Left forelimb (tissue), 1 donor: ENCODE measurements around the gene CYS1.
A peak's percentile ranks its signal among the peaks of the same experiment; 100 is the strongest.
"Not testable (repeated sequence)": the region's sequence is repeated elsewhere in the genome, so short reads cannot be mapped to it uniquely, and the experiment has no call there.

Experiments
- DNase-seq: peaks from one replicate; pipeline ENCODE4 v3.0.0-alpha.2; 2018; ENCODE audit warnings: low spot score

Gene CYS1, protein sequence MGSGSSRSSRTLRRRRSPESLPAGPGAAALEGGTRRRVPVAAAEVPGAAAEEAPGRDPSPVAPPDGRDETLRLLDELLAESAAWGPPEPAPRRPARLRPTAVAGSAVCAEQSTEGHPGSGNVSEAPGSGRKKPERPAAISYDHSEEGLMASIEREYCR

DNA sequence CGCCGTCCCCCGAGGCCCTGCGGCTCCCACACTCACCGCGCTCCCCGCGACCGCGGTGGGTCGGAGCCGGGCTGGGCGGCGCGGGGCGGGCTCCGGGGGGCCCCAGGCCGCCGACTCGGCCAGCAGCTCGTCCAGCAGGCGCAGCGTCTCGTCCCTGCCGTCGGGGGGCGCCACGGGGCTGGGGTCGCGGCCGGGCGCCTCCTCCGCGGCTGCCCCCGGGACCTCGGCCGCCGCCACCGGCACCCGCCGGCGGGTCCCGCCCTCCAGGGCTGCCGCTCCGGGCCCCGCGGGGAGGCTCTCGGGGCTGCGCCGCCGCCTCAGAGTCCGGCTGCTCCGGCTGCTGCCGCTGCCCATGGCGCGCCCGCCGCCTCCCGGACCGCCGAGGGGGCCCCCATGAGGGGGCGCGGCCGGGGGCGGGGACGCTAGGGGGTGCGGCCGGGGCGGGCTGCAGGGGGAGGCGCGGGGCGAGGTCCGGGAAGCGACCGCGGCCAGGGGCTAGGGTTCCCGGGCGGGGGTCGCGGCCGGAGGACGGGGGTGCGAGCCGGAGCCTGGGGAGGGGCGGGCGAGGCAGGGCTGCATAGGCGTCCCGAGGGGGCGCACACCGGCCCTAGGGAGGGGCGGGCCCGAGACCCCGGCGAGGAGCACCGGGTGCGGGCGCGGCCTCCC is at the start of gene CYS1:
CYS1 (minus strand) TSS at position 542 of the 666 bp plus-strand sequence; CDS start at position 354, 188 bp downstream.
- no peak for DNase-seq

DNA sequence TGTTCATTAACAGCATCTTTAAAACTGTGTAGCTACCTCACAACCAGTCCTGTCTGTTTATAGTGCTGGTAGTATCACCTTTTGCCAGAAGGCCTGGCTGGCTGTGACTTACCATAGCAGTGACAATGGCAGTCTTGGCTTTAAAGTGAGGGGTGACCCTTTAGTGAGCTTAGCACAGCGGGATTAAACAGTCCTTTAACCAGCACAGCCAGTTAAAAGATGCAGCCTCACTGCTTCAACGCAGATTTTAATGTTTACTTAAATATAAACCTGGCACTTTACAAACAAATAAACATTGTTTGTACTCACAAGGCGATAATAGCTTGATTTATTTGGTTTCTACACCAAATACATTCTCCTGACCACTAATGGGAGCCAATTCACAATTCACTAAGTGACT is 49.3 kb upstream of the CYS1 start:
- no peak for DNase-seq

DNA sequence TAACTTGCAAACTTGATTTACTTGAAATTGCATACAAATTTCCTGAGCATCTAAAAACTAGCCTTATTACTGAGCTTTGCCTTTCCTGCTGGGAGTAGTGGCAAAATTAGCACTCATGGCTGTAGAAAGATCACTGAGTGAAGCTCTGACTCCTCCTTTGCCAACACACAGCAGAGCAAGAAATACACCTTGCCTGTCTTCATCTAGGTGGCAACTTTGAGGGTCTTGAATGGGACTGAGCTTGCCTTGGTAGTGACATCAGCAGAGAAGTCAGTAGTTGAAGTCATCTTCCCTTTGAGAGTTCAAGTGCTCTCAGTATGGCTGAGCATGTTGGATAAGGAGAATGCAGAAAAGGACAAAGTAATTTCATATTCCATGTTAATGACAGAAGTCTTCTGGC is 48.2 kb upstream of the CYS1 start:
- DNase-seq = no peak

DNA sequence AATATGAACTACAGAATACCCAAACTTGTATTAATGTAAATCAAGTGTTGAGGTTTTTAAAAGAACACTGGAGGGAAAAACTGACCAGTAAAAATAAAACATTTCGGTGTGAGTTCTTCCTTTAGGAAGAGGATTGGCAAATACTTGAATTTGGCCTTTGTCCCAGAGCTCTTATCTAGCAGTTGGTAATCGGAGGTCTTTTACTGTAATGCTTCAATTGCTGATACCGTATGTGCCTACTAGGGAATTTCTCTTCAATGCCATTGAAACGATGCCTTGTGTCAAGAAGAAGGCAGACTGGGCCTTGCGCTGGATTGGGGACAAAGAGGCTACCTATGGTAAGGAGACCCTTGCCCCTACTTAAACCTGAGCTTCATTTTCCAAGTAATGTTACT is 46.4 kb upstream of the CYS1 start:
- no peak for DNase-seq

DNA sequence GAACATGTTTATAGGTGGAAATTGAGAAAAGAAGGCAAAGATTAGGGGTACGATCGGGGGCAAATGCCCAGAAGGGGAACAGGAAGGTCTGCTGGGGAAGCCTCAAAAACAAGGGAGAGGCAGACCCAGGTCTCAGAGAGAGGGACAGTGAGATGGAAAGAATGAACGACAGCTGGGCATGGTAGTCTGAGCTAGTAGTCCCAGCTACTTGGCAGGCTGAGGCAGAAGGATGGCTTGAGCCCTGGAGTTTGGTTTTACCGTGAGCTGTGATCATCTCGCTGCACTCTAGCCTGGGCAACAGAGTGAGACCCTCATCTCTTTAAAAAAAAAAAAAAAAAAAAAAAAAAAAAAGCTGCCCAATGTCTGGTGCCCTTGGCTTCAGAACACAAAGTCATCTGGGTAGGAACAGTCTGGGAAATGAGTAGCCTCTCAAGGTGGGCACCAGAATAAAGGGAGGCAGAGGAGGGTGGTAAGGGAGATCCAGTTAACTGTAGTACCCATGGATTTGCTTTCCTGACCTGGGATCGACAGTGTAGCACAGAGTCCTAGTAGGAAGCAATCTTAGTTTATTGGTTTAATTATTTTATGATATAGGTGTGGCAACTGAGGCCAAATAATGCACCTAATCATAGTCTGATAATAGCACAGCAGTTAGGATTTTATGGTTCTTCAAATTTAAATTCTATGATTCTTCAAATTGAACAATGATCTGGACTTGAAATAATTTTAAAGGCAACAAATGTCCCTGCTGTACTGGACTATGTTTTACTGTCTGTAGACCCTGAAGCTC is 45.8 kb upstream of the CYS1 start:
- DNase-seq = no peak

DNA sequence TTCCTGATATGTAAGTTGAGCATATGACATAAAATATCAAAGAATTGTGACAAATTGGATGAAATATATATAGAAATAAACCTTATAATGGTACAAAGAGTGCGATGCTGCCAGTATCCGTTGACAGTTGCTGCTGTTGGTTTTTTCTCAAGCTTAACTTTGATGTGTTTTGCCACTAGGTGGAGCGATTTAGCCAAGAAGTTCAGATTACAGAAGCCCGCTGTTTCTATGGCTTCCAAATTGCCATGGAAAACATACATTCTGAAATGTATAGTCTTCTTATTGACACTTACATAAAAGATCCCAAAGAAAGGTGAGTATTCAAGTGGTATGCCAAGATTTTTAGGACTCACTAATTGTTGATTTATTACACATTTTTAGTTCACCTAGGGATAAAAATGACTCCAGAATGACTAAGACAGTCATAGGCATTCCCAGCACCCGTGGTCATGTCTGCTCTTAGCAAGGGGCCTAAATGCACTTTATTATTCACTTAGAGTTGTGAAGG is 44.4 kb upstream of the CYS1 start:
- no peak for DNase-seq

DNA sequence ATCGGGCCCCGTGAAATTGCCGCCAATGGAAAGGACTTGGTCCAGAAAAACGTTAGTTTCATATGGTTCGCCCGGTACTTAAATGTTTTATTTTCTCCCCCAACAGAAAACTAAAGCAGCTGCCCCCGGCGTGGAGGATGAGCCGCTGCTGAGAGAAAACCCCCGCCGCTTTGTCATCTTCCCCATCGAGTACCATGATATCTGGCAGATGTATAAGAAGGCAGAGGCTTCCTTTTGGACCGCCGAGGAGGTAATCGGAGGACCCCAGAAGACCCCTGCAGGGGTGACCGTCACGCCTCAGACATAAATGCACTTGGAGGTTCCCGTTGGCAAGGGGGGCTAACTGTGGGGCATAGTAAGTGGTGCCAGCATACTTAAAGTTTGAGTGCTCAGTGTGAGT is 43.1 kb upstream of the CYS1 start:
- DNase-seq = no peak

DNA sequence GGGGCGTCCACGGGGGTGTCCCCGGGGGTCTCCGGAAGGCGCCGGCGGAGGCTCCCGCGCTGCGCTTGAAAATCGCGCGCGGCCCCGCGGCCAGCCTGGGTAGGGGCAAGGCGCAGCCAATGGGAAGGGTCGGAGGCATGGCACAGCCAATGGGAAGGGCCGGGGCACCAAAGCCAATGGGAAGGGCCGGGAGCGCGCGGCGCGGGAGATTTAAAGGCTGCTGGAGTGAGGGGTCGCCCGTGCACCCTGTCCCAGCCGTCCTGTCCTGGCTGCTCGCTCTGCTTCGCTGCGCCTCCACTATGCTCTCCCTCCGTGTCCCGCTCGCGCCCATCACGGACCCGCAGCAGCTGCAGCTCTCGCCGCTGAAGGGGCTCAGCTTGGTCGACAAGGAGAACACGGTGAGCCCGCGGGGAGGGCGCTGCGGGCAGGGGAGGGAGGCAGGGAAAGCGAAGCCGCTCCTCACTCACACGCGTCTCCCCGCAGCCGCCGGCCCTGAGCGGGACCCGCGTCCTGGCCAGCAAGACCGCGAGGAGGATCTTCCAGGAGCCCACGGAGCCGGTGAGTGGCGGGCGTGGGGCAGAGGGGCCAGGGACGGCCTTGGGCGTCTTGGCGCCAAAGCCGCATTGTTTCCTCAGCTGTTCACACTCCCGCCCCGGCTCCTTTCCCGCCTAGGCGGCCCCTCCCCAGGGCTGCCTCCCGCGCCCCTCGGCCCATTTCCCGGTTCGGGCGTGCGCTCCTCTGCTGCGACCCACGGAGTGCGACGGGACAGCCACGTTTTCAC is 42.5 kb upstream of the CYS1 start, which contains the start of gene RRM2:
RRM2 (plus strand) TSS at position 240 of the 781 bp plus-strand sequence; CDS start at position 300, 60 bp downstream.
- DNase-seq = peak; percentile 94

DNA sequence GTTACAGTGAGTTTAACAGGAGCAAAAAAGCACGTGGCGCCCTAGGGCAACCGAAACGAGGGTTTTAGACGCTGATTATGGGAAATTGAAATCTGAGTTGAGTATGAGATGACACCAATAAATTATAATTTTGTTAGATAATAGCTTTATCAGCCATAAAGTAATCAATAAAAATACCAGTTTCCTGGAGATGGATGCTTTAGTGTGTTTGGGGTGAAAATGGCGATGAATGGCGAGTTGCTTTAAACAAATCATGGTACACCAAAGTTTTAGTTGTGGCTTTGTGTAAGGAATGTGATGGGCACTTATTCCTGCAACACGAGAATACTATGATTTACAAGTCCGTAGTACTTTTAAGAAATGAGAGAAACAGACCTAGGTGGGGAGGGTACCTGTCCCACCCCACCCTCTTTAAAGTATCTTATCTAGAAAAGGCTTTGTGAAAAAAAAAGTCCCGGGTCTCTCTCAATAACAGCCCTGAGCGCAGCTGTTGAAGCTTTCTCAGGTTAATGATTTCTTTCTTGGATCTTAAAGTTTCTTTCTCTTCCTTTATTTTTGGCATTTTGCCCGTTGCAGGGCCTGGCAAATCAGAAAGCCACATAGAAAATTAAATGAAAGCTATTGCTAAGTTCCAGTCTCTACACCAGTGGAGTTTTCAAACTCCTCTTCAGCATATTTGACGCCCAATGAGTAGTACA is 40.8 kb upstream of the CYS1 start:
- DNase-seq = no peak

DNA sequence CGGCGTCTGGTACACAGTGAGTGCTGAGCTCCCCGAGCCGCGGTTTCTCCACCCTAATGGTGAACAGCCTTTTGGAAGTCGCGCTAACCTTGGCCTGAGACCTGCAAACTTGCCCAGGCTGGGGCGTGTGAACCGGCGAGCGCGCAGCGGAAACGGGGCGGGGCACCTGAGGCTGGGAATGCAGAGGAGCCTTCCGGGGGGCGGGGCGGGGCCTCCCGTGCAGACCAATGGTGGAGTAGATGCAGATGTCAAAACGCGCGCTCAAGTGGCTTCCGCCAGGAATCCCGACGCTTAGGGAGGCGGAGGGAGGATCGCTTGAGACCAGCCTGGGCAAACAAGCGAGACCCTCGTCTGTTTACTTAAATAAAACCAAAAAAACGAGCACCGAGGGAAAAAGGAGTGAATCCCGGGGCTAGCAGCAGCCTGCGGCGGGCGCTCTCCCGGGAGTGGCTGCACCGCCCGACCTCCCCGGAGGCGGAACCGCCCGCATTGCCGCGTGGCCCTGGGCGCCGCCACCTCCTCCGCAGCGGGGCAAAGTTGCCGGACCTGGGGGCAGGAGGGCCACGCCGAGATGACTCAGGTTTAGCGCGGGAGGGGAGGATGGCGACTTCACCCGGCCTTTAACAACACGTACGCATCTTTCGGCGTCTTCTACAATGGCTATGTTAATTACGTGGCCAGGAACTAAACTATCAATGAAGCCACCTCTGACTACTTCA is 40.1 kb upstream of the CYS1 start:
- peak; percentile 88 for DNase-seq

DNA sequence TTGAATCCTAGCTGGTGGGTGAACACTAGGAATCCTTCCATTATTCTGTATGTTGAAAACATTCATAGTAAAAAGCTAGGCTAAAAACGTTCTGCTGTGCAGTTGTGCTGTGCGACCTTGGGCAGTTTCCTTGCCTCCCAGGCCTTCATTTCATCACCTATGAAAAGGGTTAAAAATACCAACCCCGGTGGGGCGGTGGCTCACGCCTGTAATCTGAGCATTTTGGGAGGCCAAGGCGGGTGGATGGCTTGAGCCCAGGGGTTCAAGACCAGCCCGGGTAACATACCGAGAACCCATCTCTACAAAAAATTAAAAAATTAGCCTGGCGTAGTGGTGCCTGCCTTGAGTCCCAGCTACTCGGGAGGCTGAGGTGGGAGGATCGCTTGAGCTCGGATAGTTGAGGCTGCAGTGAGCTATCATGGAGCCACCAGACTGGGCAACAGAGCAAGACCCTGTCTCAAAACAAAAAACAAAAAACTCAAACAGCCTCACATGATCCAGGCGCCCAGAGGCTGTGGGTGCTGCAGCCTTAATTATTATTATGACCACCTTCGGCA is 39.5 kb upstream of the CYS1 start:
- DNase-seq = no peak

DNA sequence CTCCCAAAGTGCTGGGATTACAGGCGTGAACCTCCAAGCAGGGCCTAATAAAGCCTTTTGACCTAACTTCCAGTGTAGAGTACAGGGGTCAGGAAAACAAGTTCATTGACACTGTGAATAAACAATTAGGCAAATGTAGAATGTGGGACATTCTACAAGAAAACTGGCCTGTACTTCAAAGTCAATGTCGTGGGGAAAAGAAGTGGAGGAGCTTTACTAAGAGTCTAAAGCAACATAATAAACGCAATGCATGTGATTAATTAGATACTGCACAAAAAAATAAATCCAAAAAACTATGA is 38.8 kb upstream of the CYS1 start:
- DNase-seq = no peak

DNA sequence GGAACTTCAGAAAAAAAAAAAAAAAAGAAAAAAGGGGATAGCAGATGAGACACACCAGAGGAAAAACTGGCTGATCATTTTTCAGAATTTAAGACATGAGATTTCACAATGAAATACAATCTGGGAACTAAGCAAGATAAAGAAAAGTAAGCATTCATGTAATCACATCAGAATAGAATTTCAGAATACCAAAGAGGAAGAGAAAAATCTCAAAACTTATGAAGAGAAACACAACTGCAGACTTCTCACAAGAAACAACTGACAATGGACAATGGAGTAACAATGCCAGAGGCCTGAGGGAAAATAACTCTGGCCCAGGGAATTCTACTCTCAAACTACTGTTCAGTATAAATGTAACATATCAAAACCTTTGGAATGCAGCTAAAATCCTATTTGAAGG is 29.1 kb upstream of the CYS1 start:
- no peak for DNase-seq

DNA sequence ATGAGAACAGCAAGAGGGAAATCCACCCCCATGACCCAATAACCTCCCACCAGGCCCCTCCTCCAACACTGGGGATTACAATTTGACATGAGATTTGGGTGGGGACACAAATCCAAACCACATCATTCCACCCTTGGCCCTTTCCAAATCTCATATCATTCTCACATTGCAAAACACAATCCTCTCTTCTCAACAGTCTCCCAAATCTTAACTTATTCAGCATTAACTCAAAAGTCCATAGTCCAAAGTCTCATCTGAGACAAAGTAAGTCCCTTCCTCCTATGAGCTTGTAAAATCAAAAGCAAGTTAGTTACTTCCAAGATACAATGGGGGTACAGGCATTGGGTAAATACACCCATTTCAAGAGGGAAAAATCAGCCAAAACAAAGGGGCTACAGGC is 24.7 kb upstream of the CYS1 start:
- not testable (repeated sequence) for DNase-seq

DNA sequence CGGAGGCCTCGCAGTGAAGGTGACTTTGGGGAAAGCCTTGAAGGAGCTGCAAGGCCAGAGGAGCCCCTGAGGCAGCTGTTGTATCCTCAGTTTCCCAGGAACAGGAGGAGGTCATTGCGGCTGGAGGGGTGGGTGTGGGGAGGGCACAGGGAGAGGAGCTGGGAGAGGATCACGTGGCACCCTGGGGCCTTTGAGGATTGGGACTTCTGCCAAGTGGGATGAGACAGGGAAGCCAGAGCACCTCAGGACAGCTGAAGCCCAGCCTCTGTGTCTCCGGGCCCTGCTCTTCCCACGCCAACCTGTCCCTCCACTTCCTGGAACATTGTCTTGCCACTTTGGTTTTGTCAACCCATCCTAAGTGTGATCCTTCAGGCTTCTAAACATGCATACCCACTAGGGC is 23.0 kb upstream of the CYS1 start:
- no peak for DNase-seq

DNA sequence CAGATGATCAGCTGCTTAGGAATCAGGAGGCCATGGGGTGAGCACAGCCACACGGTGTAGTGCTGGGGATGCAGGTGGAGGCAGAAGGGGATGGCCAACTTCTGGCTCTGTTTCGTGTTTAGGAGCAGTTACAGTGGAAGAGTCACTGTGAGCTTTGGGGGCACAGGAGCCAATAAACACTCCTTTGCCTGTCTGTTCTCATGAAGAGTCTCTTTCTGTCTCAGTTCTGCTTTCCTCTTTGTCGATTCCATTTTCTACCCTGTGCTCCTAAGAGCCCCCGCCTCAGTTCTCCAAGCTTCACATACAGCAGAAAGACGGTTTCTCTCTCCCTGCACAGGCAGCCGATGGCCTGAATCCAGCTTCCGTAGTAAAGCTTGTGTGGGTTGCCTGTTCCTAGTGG is 21.3 kb upstream of the CYS1 start:
- DNase-seq = no peak

DNA sequence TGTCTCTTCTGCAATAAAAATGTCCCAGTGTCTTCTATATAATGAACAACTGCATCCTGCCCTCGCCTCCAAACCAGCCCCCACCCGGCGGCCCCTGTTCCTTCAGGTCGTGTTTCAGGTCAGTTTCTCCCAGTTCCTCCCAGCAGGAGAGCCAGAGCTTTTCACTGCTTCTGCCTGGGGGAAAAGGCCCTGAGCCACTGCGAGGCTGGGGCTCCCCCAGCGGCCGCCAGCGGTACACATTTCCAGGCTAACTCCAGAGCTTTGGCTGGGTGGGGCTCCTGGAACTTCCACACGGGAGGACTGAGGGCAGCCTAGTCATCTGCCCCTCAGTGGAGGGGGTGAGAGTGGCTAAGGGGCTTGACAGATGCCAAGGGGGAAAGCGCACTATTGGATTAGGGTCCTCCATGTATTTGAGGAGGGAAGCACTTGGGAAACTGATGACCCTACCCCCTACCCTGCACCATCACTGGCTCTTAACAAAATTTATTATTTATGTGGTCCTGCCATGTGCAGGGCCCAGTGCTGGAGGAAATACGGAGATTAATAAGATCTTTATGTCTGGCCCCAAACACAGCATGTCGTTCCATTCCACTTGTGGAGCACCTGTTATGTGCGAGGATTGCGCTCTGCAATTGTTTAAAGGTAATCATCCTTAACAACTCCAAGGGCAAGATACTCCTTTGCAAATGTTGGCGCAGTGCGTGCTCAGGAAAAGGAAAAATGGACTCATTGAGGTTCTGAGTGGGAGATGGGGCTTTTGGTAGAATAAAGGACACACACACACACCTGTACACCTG is 17.3 kb upstream of the CYS1 start:
- peak; percentile 75 for DNase-seq

DNA sequence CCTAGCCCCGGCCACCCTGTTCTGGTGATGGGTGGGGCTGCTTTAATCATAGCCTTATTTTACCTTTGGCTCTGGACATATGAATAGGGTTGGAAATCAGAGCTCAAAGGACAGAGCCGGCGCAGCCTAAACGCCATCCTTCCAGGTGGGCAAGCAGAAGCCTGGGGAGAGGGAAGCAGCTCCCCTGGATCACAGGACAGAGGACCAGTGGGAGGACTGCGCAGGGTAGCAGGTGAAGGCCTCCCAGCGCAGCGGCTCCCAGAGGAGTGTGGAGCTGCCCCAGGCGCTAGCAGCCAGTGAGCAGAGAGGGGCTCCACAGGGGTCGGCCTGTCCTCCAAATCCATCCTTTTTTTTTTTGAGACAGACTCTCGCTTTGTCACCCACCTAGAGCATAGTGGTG is 16.4 kb upstream of the CYS1 start:
- no peak for DNase-seq

DNA sequence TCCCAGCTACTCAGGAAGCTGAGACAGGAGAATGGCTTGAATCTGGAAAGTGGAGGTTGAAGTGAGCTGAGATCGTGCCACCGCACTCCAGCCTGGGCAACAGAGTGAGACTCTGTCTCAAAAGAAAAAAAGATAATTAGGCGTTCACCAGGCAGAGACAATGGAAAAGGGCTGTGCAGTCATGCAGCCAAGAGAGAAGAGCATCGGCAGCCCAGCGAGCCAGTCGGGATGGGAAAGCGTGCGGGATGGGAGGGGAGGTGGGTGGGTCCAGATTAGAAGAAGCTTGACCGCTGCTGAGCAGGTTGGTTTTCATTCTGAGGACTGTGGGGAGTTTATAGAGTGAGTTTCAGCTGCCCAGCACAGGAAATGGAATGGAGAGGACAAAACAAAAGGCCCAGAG is 15.0 kb upstream of the CYS1 start:
- no peak for DNase-seq

DNA sequence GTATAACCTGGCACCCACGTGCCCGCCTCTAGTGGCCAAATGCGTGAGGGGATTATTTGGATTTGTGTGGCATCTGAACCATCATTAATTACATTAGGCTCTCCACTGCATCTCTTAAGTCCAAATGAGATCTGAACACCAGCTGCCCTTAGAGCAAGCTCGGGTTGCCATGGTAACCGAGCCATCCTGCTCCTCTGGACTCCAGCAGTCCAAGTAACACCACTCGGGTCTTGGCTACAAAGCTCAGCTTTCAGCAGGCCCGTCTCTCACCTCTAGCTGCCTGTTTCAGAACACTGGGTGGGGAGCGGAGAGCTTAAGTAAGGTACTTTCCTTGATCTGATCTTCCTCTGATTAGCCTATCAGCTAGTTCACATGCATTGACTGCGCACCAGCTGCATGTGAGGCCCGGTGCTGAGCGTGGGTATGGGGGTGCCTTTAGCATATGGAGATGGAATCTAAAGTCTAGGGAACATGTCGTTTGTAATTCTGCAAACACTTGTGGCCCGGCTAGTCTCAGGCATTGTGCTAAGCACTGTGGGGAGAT is 14.1 kb upstream of the CYS1 start:
- no peak for DNase-seq
